Activated naive CD4-positive, alpha-beta T cell treated with anti-CD3 and anti-CD28 coated beads, Interleukin-2, amount 10 ng/mL, durations not matched to agents 7 days and 5 days (primary cell): ENCODE data around the gene PTOV1.

Source experiments
- CTCF ChIA-PET: fragments of 350-600 bp; sonication (Branson Sonifier 250); formaldehyde crosslinking; loops from one replicate; lab custom pipeline; 2021; ENCODE audit warnings: antibody characterized with exemption; lab: Charles Lee
- DNase-seq: peaks from one replicate; pipeline ENCODE4 v3.0.0-alpha.2; 2020
- H3K27ac Mint-ChIP-seq: one replicate; pipeline ENCODE4 v1.8.0; 2021; ENCODE audit warnings: mild to moderate bottlenecking, moderate library complexity, mixed read lengths
- H3K27me3 Mint-ChIP-seq: one replicate; pipeline ENCODE4 v1.8.0; 2021; ENCODE audit warnings: mild to moderate bottlenecking, mixed read lengths
- H3K36me3 Mint-ChIP-seq: one replicate; pipeline ENCODE4 v1.8.0; 2021; ENCODE audit warnings: mixed read lengths
- H3K4me1 Mint-ChIP-seq: one replicate; pipeline ENCODE4 v1.8.0; 2021; ENCODE audit warnings: mixed read lengths
- H3K4me3 Mint-ChIP-seq: one replicate; pipeline ENCODE4 v1.8.0; 2021; ENCODE audit warnings: mild to moderate bottlenecking, moderate library complexity, mixed read lengths
- H3K9me3 Mint-ChIP-seq: one replicate; pipeline ENCODE4 v1.8.0; 2021; ENCODE audit warnings: mixed read lengths

The PTOV1 gene

GRCh38 chr19:49850487-49851342 lies at the start of gene PTOV1:
PTOV1 (plus strand) TSS chr19:49851159.
- peak; percentile 91 for DNase-seq
- peaks cover 16% of the 10 kb centered on the region for H3K36me3 Mint-ChIP-seq
- H3K4me3 Mint-ChIP-seq = peak within 1 kb of the TSS; percentile 90
- H3K4me1 Mint-ChIP-seq = peaks cover 40% of the 10 kb centered on the region
- peaks cover 21% of the 10 kb centered on the region for H3K27me3 Mint-ChIP-seq
- peaks cover 3% of the 10 kb centered on the region for H3K9me3 Mint-ChIP-seq
- CTCF ChIA-PET = interaction anchor here (0.9 to 1.4 kb wide), 3 partner anchors 13 to 134 kb away, joined by 3 read pairs; no protein-coding TSS in a partner anchor
- peak within 1 kb of the TSS; percentile 98 for H3K27ac Mint-ChIP-seq

GRCh38 chr19:49801401-49801888 lies 49.5 kb upstream of the PTOV1 start:
- CTCF ChIA-PET = no interaction called here
- Mint-ChIP-seq H3K36me3 (peaks cover 42% of the 10 kb centered on the region), H3K27me3 (no peaks in the 10 kb centered on the region), H3K27ac (no peak overlapping the region), H3K4me1 (no peaks in the 10 kb centered on the region), H3K9me3 (no peaks in the 10 kb centered on the region), H3K4me3 (no peak overlapping the region)
- no peak for DNase-seq

- Mint-ChIP-seq H3K36me3 (peaks cover 38% of the 10 kb centered on the region), H3K4me3 (no peak overlapping the region), H3K9me3 (no peaks in the 10 kb centered on the region), H3K27me3 (no peaks in the 10 kb centered on the region), H3K4me1 (no peaks in the 10 kb centered on the region), H3K27ac (no peak overlapping the region)
- CTCF ChIA-PET = no interaction called here
- no peak for DNase-seq
These were observed 48.8 kb upstream of the PTOV1 start for GRCh38 chr19:49801966-49802661.

GRCh38 chr19:49802836-49803528 lies 48.0 kb upstream of the PTOV1 start:
- CTCF ChIA-PET = interaction anchor here (0.9 kb wide), 1 partner anchor 9 kb away, joined by 3 read pairs; no protein-coding TSS in a partner anchor
- no peak for DNase-seq
- Mint-ChIP-seq H3K9me3 (no peaks in the 10 kb centered on the region), H3K4me3 (no peak overlapping the region), H3K36me3 (peaks cover 35% of the 10 kb centered on the region), H3K4me1 (peaks cover 8% of the 10 kb centered on the region), H3K27me3 (no peaks in the 10 kb centered on the region), H3K27ac (no peak overlapping the region)

- DNase-seq = no peak
- no peak overlapping the region for H3K27ac Mint-ChIP-seq
- H3K4me1 Mint-ChIP-seq = peaks cover 13% of the 10 kb centered on the region
- no peaks in the 10 kb centered on the region for H3K9me3 Mint-ChIP-seq
- CTCF ChIA-PET = interaction anchor here (0.9 kb wide), 1 partner anchor 10 kb away, joined by 3 read pairs; no protein-coding TSS in a partner anchor
- H3K27me3 Mint-ChIP-seq = no peaks in the 10 kb centered on the region
- H3K36me3 Mint-ChIP-seq = peaks cover 33% of the 10 kb centered on the region
- no peak overlapping the region for H3K4me3 Mint-ChIP-seq
These were observed 47.5 kb upstream of the PTOV1 start for GRCh38 chr19:49803529-49803856.

- no peak overlapping the region for H3K4me3 Mint-ChIP-seq
- H3K9me3 Mint-ChIP-seq = no peaks in the 10 kb centered on the region
- CTCF ChIA-PET = no interaction called here
- no peak overlapping the region for H3K27ac Mint-ChIP-seq
- peaks cover 28% of the 10 kb centered on the region for H3K36me3 Mint-ChIP-seq
- no peaks in the 10 kb centered on the region for H3K27me3 Mint-ChIP-seq
- peaks cover 27% of the 10 kb centered on the region for H3K4me1 Mint-ChIP-seq
- no peak for DNase-seq
These were observed 44.9 kb upstream of the PTOV1 start for GRCh38 chr19:49805822-49806619.

- Mint-ChIP-seq H3K4me1 (peaks cover 27% of the 10 kb centered on the region), H3K36me3 (peaks cover 28% of the 10 kb centered on the region), H3K4me3 (no peak overlapping the region), H3K27me3 (no peaks in the 10 kb centered on the region), H3K9me3 (no peaks in the 10 kb centered on the region), H3K27ac (no peak overlapping the region)
- CTCF ChIA-PET = no interaction called here
- no peak for DNase-seq
These were observed 44.4 kb upstream of the PTOV1 start for GRCh38 chr19:49806620-49806959.

- no peak for DNase-seq
- H3K4me3 Mint-ChIP-seq = no peak overlapping the region
- H3K4me1 Mint-ChIP-seq = peaks cover 31% of the 10 kb centered on the region
- H3K36me3 Mint-ChIP-seq = peaks cover 26% of the 10 kb centered on the region
- H3K27ac Mint-ChIP-seq = peak overlapping the region; percentile 80
- H3K27me3 Mint-ChIP-seq = no peaks in the 10 kb centered on the region
- no peaks in the 10 kb centered on the region for H3K9me3 Mint-ChIP-seq
- CTCF ChIA-PET = no interaction called here
These were observed 43.7 kb upstream of the PTOV1 start for GRCh38 chr19:49807058-49807903.

GRCh38 chr19:49807904-49808675 lies 42.9 kb upstream of the PTOV1 start:
- H3K4me1 Mint-ChIP-seq = peaks cover 39% of the 10 kb centered on the region
- peak overlapping the region; percentile 58 for H3K27ac Mint-ChIP-seq
- no peaks in the 10 kb centered on the region for H3K27me3 Mint-ChIP-seq
- CTCF ChIA-PET = no interaction called here
- peak overlapping the region; percentile 18 for H3K4me3 Mint-ChIP-seq
- H3K36me3 Mint-ChIP-seq = peaks cover 22% of the 10 kb centered on the region
- DNase-seq = no peak
- H3K9me3 Mint-ChIP-seq = no peaks in the 10 kb centered on the region

GRCh38 chr19:49808711-49809159 lies 42.2 kb upstream of the PTOV1 start:
- Mint-ChIP-seq H3K4me3 (peak overlapping the region; percentile 80), H3K36me3 (peaks cover 16% of the 10 kb centered on the region), H3K27ac (peak overlapping the region; percentile 78), H3K9me3 (no peaks in the 10 kb centered on the region), H3K4me1 (peaks cover 44% of the 10 kb centered on the region), H3K27me3 (no peaks in the 10 kb centered on the region)
- DNase-seq = peak; percentile 93
- CTCF ChIA-PET = no interaction called here

- H3K27me3 Mint-ChIP-seq = no peaks in the 10 kb centered on the region
- peak overlapping the region; percentile 80 for H3K4me3 Mint-ChIP-seq
- no peaks in the 10 kb centered on the region for H3K9me3 Mint-ChIP-seq
- H3K4me1 Mint-ChIP-seq = peaks cover 44% of the 10 kb centered on the region
- CTCF ChIA-PET = interaction anchor here (0.8 to 1.2 kb wide), 2 partner anchors 82 to 91 kb away, joined by 3 read pairs; no protein-coding TSS in a partner anchor
- peaks cover 11% of the 10 kb centered on the region for H3K36me3 Mint-ChIP-seq
- H3K27ac Mint-ChIP-seq = peak overlapping the region; percentile 78
- peak; percentile 64 for DNase-seq
These were observed 41.6 kb upstream of the PTOV1 start for GRCh38 chr19:49809160-49809940.
